Measurements from ENCODE around the gene SMIM1. TPM values are rescaled to one million over a fixed set of nuclear protein-coding genes. Genes with fewer than 3 reads are reported as not detected.

SMIM1 gene
- total RNA-seq, 4 donors from 2014 or later, result 23.1 TPM; not detected in 3

- H3K9me3 ChIP-seq, result no peaks in the 10 kb centered on the region
- H3K36me3 ChIP-seq, result peaks cover 4 to 74% (median 33%) of the 10 kb centered on the region in 3 donors
- WGBS, 2 donors, result 88 to 90% methylated on average over 18 to 23 of the region's 23 CpGs
- TF ChIP-seq POLR2A (IDR thresholded peaks at IDR 0.05) (no peak), CTCF (IDR thresholded peaks at IDR 0.05) (no peak), EP300 (IDR thresholded peaks at IDR 0.05) (no peak)
- H3K27ac ChIP-seq, result no peak overlapping the region
- no peak overlapping the region for H3K4me3 ChIP-seq
- H3K27me3 ChIP-seq, result no peaks in the 10 kb centered on the region
- peaks cover 0 to 19% (median 17%) of the 10 kb centered on the region in 4 donors for H3K4me1 ChIP-seq
- DNase-seq (ENCODE audit: low spot score in 2 of 2), result no peak
These were observed 6.8 kb downstream of the SMIM1 start for GRCh38 chr1:3779265-3779911.

GRCh38 chr1:3779912-3780416 is 7.4 kb downstream of the SMIM1 start:
- Histone ChIP-seq H3K4me3 (no peak overlapping the region), H3K4me1 (peaks cover 0 to 14% (median 11%) of the 10 kb centered on the region in 4 donors), H3K9me3 (no peaks in the 10 kb centered on the region), H3K27me3 (no peaks in the 10 kb centered on the region), H3K36me3 (peaks cover 4 to 80% (median 33%) of the 10 kb centered on the region in 3 donors), H3K27ac (no peak overlapping the region)
- no peak for DNase-seq (ENCODE audit: low spot score in 2 of 2)
- TF ChIP-seq EP300 (IDR thresholded peaks at IDR 0.05) (no peak), POLR2A (IDR thresholded peaks at IDR 0.05) (no peak), CTCF (IDR thresholded peaks at IDR 0.05) (no peak)
- WGBS, 2 donors, result 90% methylated on average over 20 of the region's 20 CpGs

GRCh38 chr1:3780901-3781300 is 8.4 kb downstream of the SMIM1 start:
- TF ChIP-seq POLR2A (IDR thresholded peaks at IDR 0.05) (no peak), EP300 (IDR thresholded peaks at IDR 0.05) (no peak), CTCF (IDR thresholded peaks at IDR 0.05) (no peak)
- 93% methylated on average over 21 of the region's 21 CpGs for WGBS, 2 donors
- Histone ChIP-seq H3K36me3 (peaks cover 4 to 89% (median 39%) of the 10 kb centered on the region in 3 donors), H3K4me3 (no peak overlapping the region), H3K4me1 (peaks cover 0 to 4% (median 2%) of the 10 kb centered on the region in 4 donors), H3K9me3 (no peaks in the 10 kb centered on the region), H3K27ac (no peak overlapping the region), H3K27me3 (no peaks in the 10 kb centered on the region)
- no peak for DNase-seq (ENCODE audit: low spot score in 2 of 2)

GRCh38 chr1:3783651-3784474 is 11.3 kb downstream of the SMIM1 start:
- Histone ChIP-seq H3K36me3 (peaks cover 4 to 100% (median 45%) of the 10 kb centered on the region in 3 donors), H3K4me1 (peaks cover 0 to 2% (median 0%) of the 10 kb centered on the region in 4 donors), H3K27me3 (no peaks in the 10 kb centered on the region), H3K9me3 (no peaks in the 10 kb centered on the region), H3K27ac (no peak overlapping the region), H3K4me3 (no peak overlapping the region)
- 85 to 91% methylated on average over 30 of the region's 30 CpGs for WGBS, 2 donors
- DNase-seq (ENCODE audit: low spot score in 2 of 2), result no peak
- TF ChIP-seq CTCF (IDR thresholded peaks at IDR 0.05) (no peak), POLR2A (IDR thresholded peaks at IDR 0.05) (no peak), EP300 (IDR thresholded peaks at IDR 0.05) (no peak)

GRCh38 chr1:3785045-3785444 is 12.5 kb downstream of the SMIM1 start:
- H3K4me1 ChIP-seq, result peaks cover 0 to 9% (median 0%) of the 10 kb centered on the region in 4 donors
- 73 to 76% methylated on average over 10 to 13 of the region's 13 CpGs for WGBS, 2 donors
- H3K36me3 ChIP-seq, result peaks cover 4 to 100% (median 35%) of the 10 kb centered on the region in 3 donors

More at GRCh38 chr1:3785045-3785444, 12.5 kb downstream of the SMIM1 start:
- Histone ChIP-seq H3K9me3 (no peaks in the 10 kb centered on the region), H3K27me3 (no peaks in the 10 kb centered on the region), H3K27ac (no peak overlapping the region), H3K4me3 (no peak overlapping the region)
- no peak for TF ChIP-seq EP300 (IDR thresholded peaks at IDR 0.05)
- no peak for TF ChIP-seq CTCF (IDR thresholded peaks at IDR 0.05)
- no peak for TF ChIP-seq POLR2A (IDR thresholded peaks at IDR 0.05)
- DNase-seq (ENCODE audit: low spot score in 2 of 2), result no peak

All from tibial nerve (tissue), 4 donors.